K562 (cell line): ENCODE data around the gene HS6ST1. TPM values are rescaled to one million over a fixed set of nuclear protein-coding genes. Genes with fewer than 3 reads are reported as not detected.
A peak's percentile ranks its signal among the peaks of the same experiment; 100 is the strongest.

ENCODE experiments used
- E2F5 ChIP-seq: sonication (generic); formaldehyde crosslinking; IDR thresholded peaks from 2 replicates; pipeline ENCODE4 v1.8.0; 2022; ENCODE audit warnings: mild to moderate bottlenecking, missing genetic modification reagents
- MTF1 ChIP-seq: fragments of 250-450 bp; sonication (Bioruptor Pico); IDR thresholded peaks from 2 replicates; pipeline ENCODE4 v1.9.0; 2021; ENCODE audit warnings: moderate library complexity, mild to moderate bottlenecking, inconsistent platforms, borderline replicate concordance
- ZBTB17 ChIP-seq: fragments of 450-650 bp; formaldehyde crosslinking; IDR thresholded peaks from 2 replicates; pipeline ENCODE4 v1.4.0; 2020; ENCODE audit warnings: mild to moderate bottlenecking
- ZNF561 ChIP-seq: fragments of 450-650 bp; formaldehyde crosslinking; conservative IDR thresholded peaks from 2 replicates; pipeline ENCODE4 v1.4.0; 2020; ENCODE audit warnings: mild to moderate bottlenecking, moderate library complexity
- ZNF609 ChIP-seq: sonication (generic); formaldehyde crosslinking; IDR thresholded peaks from 2 replicates; pipeline ENCODE4 v1.8.1; 2023; ENCODE audit warnings: missing genetic modification reagents, mild to moderate bottlenecking, borderline replicate concordance
- ZNF639 ChIP-seq, 2 experiments: fragments of 200-800 bp in 1 of 2; sonication (Bioruptor generic) in 1 of 2; sonication (generic) in 1 of 2; formaldehyde crosslinking in 1 of 2; IDR thresholded peaks in 1 of 2; conservative IDR thresholded peaks in 1 of 2; 2 replicates each; pipeline versions ENCODE4 v1.5.0 to v1.6.1; 2016 to 2020; ENCODE audit warnings: missing compliant biosample characterization in 1 of 2, missing genetic modification characterization in 1 of 2, missing genetic modification reagents in 1 of 2
- ZNF707 ChIP-seq: fragments of 250-450 bp; sonication (Bioruptor Pico); conservative IDR thresholded peaks from 2 replicates; pipeline ENCODE4 v1.8.0; 2022; ENCODE audit warnings: inconsistent platforms, mild to moderate bottlenecking, moderate library complexity
- polyA plus RNA-seq, 8 experiments: library from polyadenylated mRNA; depleted of rRNA in 4 of 8; stranded (reverse) in 5 of 8; unstranded in 3 of 8; fragments of >200 nt; fragmentation: Nextera tagmentation in 2 of 8; fragmentation: Illumina TruSeq in 1 of 8; extraction: Ambion mirVana in 2 of 8; extraction: Trizol in 1 of 8; gene quantifications; 2 replicates each; pipeline versions ENCODE4 v1.2.1 to v1.2.3, GENCODE V29; 2011 to 2014; ENCODE audit warnings: inconsistent platforms in 1 of 8, missing spikeins in 1 of 8
- total RNA-seq, 7 experiments: library from RNA; depleted of rRNA in 6 of 7; stranded (reverse); fragments of >200 nt in 6 of 7; fragmentation: Illumina TruSeq in 2 of 7; extraction: Trizol in 2 of 7; gene quantifications; 2 replicates each; pipeline versions ENCODE4 v1.2.1 to v1.2.3, GENCODE V29; 2011 to 2021; ENCODE audit warnings: low replicate concordance in 1 of 7
- TF ChIP-seq, protein P1 (sequence below): sonication (generic); formaldehyde crosslinking; IDR thresholded peaks from 2 replicates; pipeline ENCODE4 v1.8.1; 2023; ENCODE audit warnings: mild to moderate bottlenecking, missing genetic modification reagents
- TF ChIP-seq, protein P2 (sequence below): fragments of 450-650 bp; IDR thresholded peaks from 2 replicates; pipeline ENCODE4 v1.7.0; 2016; ENCODE audit warnings: borderline replicate concordance

Gene HS6ST1
- total and polyA plus RNA-seq, 9 of the 15 experiments (the other 6 are each of a cell fraction or from before 2014, with no cell fraction given): 0.06 to 7.4 (median 3.8) TPM

GRCh38 chr2:128309280-128310093, 9.2 kb downstream of the HS6ST1 start (continued):
- TF ChIP-seq ZNF609 (CRISPR knock-in tag) (0 out of 2 replicates have a peak, but pooled peaks have one; percentile 29), ZNF639 (CRISPR knock-in tag; conservative IDR thresholded peaks at IDR 0.05 in 1 of 2, IDR thresholded peaks at IDR 0.05 in 1 of 2) (0 out of 4 replicates have a peak, but pooled peaks of 1 of the 2 experiments have one; percentile 48), MTF1 (CRISPR knock-in tag) (no peak), ZNF561 (CRISPR knock-in tag) (no peak), ZNF707 (no peak), E2F5 (CRISPR knock-in tag) (no peak), ZBTB17 (no peak)
- TF ChIP-seq, protein P1, sequence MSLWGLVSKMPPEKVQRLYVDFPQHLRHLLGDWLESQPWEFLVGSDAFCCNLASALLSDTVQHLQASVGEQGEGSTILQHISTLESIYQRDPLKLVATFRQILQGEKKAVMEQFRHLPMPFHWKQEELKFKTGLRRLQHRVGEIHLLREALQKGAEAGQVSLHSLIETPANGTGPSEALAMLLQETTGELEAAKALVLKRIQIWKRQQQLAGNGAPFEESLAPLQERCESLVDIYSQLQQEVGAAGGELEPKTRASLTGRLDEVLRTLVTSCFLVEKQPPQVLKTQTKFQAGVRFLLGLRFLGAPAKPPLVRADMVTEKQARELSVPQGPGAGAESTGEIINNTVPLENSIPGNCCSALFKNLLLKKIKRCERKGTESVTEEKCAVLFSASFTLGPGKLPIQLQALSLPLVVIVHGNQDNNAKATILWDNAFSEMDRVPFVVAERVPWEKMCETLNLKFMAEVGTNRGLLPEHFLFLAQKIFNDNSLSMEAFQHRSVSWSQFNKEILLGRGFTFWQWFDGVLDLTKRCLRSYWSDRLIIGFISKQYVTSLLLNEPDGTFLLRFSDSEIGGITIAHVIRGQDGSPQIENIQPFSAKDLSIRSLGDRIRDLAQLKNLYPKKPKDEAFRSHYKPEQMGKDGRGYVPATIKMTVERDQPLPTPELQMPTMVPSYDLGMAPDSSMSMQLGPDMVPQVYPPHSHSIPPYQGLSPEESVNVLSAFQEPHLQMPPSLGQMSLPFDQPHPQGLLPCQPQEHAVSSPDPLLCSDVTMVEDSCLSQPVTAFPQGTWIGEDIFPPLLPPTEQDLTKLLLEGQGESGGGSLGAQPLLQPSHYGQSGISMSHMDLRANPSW (CRISPR knock-in tag): no peak
- TF ChIP-seq, protein P2, sequence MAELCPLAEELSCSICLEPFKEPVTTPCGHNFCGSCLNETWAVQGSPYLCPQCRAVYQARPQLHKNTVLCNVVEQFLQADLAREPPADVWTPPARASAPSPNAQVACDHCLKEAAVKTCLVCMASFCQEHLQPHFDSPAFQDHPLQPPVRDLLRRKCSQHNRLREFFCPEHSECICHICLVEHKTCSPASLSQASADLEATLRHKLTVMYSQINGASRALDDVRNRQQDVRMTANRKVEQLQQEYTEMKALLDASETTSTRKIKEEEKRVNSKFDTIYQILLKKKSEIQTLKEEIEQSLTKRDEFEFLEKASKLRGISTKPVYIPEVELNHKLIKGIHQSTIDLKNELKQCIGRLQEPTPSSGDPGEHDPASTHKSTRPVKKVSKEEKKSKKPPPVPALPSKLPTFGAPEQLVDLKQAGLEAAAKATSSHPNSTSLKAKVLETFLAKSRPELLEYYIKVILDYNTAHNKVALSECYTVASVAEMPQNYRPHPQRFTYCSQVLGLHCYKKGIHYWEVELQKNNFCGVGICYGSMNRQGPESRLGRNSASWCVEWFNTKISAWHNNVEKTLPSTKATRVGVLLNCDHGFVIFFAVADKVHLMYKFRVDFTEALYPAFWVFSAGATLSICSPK: no peak
